ENCODE data around the gene SMIM45.

Gene SMIM45

GRCh38 chr22:41951898-41952474 lies at the start of gene SMIM45:
Gene SMIM45 (plus strand): TSS chr22:41952150.
- no peak for DNase-seq (ENCODE audit: low read depth, low spot score)
- H3K4me3 ChIP-seq (ENCODE audit: low read length) = no peak within 1 kb of the TSS

- DNase-seq (ENCODE audit: low read depth, low spot score) = no peak
- no peak overlapping the region for H3K4me3 ChIP-seq (ENCODE audit: low read length)
Observed at GRCh38 chr22:41902932-41903421, 49.0 kb upstream of the SMIM45 start.

GRCh38 chr22:41904450-41905410 lies 47.2 kb upstream of the SMIM45 start:
- no peak overlapping the region for H3K4me3 ChIP-seq (ENCODE audit: low read length)
- DNase-seq (ENCODE audit: low read depth, low spot score) = no peak

GRCh38 chr22:41905411-41906202 lies 46.3 kb upstream of the SMIM45 start:
- DNase-seq (ENCODE audit: low read depth, low spot score) = no peak
- H3K4me3 ChIP-seq (ENCODE audit: low read length) = no peak overlapping the region

- H3K4me3 ChIP-seq (ENCODE audit: low read length) = no peak overlapping the region
- no peak for DNase-seq (ENCODE audit: low read depth, low spot score)
Observed at GRCh38 chr22:41906822-41907221, 45.1 kb upstream of the SMIM45 start.

- H3K4me3 ChIP-seq (ENCODE audit: low read length) = no peak overlapping the region
- DNase-seq (ENCODE audit: low read depth, low spot score) = no peak
Observed at GRCh38 chr22:41907436-41908401, 44.2 kb upstream of the SMIM45 start.

GRCh38 chr22:41908411-41909309 lies 43.3 kb upstream of the SMIM45 start:
- DNase-seq (ENCODE audit: low read depth, low spot score) = no peak
- H3K4me3 ChIP-seq (ENCODE audit: low read length) = no peak overlapping the region

- H3K4me3 ChIP-seq (ENCODE audit: low read length) = no peak overlapping the region
- no peak for DNase-seq (ENCODE audit: low read depth, low spot score)
Observed at GRCh38 chr22:41909310-41910049, 42.5 kb upstream of the SMIM45 start.

- no peak for DNase-seq (ENCODE audit: low read depth, low spot score)
- no peak overlapping the region for H3K4me3 ChIP-seq (ENCODE audit: low read length)
Observed at GRCh38 chr22:41910050-41911000, 41.6 kb upstream of the SMIM45 start.

GRCh38 chr22:41911001-41911611 lies 40.8 kb upstream of the SMIM45 start:
- no peak overlapping the region for H3K4me3 ChIP-seq (ENCODE audit: low read length)
- no peak for DNase-seq (ENCODE audit: low read depth, low spot score)

GRCh38 chr22:41912338-41913039 lies 39.5 kb upstream of the SMIM45 start:
- H3K4me3 ChIP-seq (ENCODE audit: low read length) = no peak overlapping the region
- DNase-seq (ENCODE audit: low read depth, low spot score) = no peak

GRCh38 chr22:41913040-41913719 lies 38.8 kb upstream of the SMIM45 start:
- no peak overlapping the region for H3K4me3 ChIP-seq (ENCODE audit: low read length)
- DNase-seq (ENCODE audit: low read depth, low spot score) = no peak

GRCh38 chr22:41913842-41914534 lies 38.0 kb upstream of the SMIM45 start:
- no peak overlapping the region for H3K4me3 ChIP-seq (ENCODE audit: low read length)
- DNase-seq (ENCODE audit: low read depth, low spot score) = no peak

- no peak overlapping the region for H3K4me3 ChIP-seq (ENCODE audit: low read length)
- no peak for DNase-seq (ENCODE audit: low read depth, low spot score)
Observed at GRCh38 chr22:41914611-41915034, 37.3 kb upstream of the SMIM45 start.

Measured in Jurkat, Clone E6-1 (cell line).